Activated CD8-positive, alpha-beta T cell treated with anti-CD3 and anti-CD28 coated beads for 36 hours (primary cell): Measurements from ENCODE around the gene ETV6. TPM values are rescaled to one million over a fixed set of nuclear protein-coding genes. Genes with fewer than 3 reads are reported as not detected.

Experiments used
- ATAC-seq: fragments of 200-7000 bp; cut with Tn5 transposase; one replicate; pipeline ENCODE4 v1.10.0; 2021; ENCODE audit warnings: mild to moderate bottlenecking, moderate library complexity
- CTCF ChIA-PET: fragments of 350-600 bp; sonication (Branson Sonifier 250); formaldehyde crosslinking; loops from one replicate; lab custom pipeline; 2021; ENCODE audit warnings: antibody characterized with exemption; lab: Charles Lee
- POLR2A ChIA-PET: fragments of 350-600 bp; sonication (Branson Sonifier 250); formaldehyde crosslinking; loops from one replicate; lab custom pipeline; 2021; ENCODE audit warnings: antibody characterized with exemption; lab: Charles Lee
- DNase-seq: peaks from one replicate; pipeline ENCODE4 v3.0.0-alpha.2; 2020
- H3K27ac Mint-ChIP-seq: one replicate; pipeline ENCODE4 v1.8.0; 2021; ENCODE audit warnings: mild to moderate bottlenecking, mixed read lengths
- H3K27me3 Mint-ChIP-seq: one replicate; pipeline ENCODE4 v1.8.0; 2021; ENCODE audit warnings: mixed read lengths
- H3K36me3 Mint-ChIP-seq: one replicate; pipeline ENCODE4 v1.8.0; 2021; ENCODE audit warnings: low read depth, mixed read lengths
- H3K4me1 Mint-ChIP-seq: one replicate; pipeline ENCODE4 v1.8.0; 2021; ENCODE audit warnings: low read depth, mixed read lengths
- H3K4me3 Mint-ChIP-seq: one replicate; pipeline ENCODE4 v1.8.0; 2021; ENCODE audit warnings: mild to moderate bottlenecking, moderate library complexity, mixed read lengths
- H3K9me3 Mint-ChIP-seq: one replicate; pipeline ENCODE4 v1.8.0; 2021; ENCODE audit warnings: mixed read lengths
- intact Hi-C: fragments of 100-400 bp; cut with micrococcal nuclease; formaldehyde crosslinking; loops from one replicate; pipeline ENCODE4 v1.10.0; 2022
- total RNA-seq, 2 experiments: library from RNA; stranded (reverse); gene quantifications; one replicate each; pipeline ENCODE4 v1.2.3, GENCODE V29; 2021
- TF ChIP-seq, protein P1 (sequence below): fragments of 200-600 bp; IDR thresholded peaks from one replicate; pipeline ENCODE4 v1.8.0; 2022; ENCODE audit warnings: antibody characterized with exemption, mild to moderate bottlenecking

Gene ETV6
- total RNA-seq, 2 experiments from 2014 or later, result 20.5 to 22.7 TPM

DNA sequence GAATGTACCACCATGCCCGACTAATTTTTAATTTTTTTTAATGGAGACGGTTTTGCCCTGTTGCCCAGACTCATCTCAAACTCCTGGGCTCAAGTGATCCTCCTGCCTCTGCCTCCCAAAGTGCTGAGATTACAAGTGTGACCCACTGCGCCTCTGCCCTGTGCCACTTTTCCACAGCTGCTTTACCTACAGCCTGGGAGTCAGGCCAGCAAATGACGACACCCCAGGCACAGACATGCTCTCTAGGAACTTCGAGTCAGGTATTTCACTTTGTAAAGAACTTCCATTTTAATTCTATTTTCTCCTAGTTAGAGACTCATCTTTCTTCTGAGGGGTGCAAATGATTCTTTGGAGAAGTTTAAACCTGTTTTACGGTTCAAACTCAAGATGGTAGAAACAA is 89.0 kb downstream of the ETV6 start:
- intact Hi-C loops, result no loop called here
- TF ChIP-seq, protein P1, sequence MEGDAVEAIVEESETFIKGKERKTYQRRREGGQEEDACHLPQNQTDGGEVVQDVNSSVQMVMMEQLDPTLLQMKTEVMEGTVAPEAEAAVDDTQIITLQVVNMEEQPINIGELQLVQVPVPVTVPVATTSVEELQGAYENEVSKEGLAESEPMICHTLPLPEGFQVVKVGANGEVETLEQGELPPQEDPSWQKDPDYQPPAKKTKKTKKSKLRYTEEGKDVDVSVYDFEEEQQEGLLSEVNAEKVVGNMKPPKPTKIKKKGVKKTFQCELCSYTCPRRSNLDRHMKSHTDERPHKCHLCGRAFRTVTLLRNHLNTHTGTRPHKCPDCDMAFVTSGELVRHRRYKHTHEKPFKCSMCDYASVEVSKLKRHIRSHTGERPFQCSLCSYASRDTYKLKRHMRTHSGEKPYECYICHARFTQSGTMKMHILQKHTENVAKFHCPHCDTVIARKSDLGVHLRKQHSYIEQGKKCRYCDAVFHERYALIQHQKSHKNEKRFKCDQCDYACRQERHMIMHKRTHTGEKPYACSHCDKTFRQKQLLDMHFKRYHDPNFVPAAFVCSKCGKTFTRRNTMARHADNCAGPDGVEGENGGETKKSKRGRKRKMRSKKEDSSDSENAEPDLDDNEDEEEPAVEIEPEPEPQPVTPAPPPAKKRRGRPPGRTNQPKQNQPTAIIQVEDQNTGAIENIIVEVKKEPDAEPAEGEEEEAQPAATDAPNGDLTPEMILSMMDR, result no peak
- Mint-ChIP-seq H3K4me1 (peaks cover 9% of the 10 kb centered on the region), H3K27me3 (no peaks in the 10 kb centered on the region), H3K36me3 (peaks cover 8% of the 10 kb centered on the region), H3K27ac (no peak overlapping the region), H3K4me3 (no peak overlapping the region), H3K9me3 (no peaks in the 10 kb centered on the region)
- no peak for ATAC-seq
- DNase-seq, result no peak
- ChIA-PET CTCF (interaction anchor here (1.2 kb wide), 1 partner anchor 10 kb away, joined by 7 read pairs; no protein-coding TSS in a partner anchor), POLR2A (no interaction called here)

DNA sequence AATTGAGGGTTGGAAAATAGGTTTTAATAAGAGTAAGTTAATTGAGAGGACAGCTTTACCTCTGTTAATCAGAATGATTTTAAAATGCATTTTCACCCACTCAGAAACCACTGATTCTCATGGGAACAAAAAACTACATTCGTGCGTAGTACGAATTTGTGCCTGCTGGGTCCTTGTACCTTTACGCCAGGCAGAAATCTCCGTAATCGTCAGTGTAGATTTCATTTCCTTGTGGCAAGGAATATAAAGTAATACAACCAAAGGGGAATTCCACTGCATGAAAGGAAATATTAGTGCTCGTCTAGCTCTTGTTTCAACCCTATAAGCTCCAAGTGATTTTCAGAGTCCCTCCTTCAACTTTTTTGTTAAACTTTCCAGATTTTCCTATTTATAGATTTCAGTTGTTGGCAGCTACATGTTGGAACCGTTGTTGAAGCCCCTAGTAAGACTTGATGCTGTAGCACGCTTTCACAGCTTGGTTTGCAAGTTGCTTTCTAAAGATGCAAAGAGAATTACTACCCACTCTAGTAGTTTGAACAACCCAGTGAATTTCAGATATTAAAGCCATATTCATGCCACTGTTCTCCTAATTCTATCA is 90.6 kb downstream of the ETV6 start:
- no peak for DNase-seq
- intact Hi-C loops, result no loop called here
- Mint-ChIP-seq H3K27ac (no peak overlapping the region), H3K36me3 (peaks cover 1% of the 10 kb centered on the region), H3K27me3 (no peaks in the 10 kb centered on the region), H3K4me1 (peaks cover 8% of the 10 kb centered on the region), H3K9me3 (no peaks in the 10 kb centered on the region), H3K4me3 (no peak overlapping the region)
- ChIA-PET CTCF (interaction anchor here (1.3 kb wide), 1 partner anchor 19 kb away, joined by 4 read pairs; no protein-coding TSS in a partner anchor), POLR2A (interaction anchor here (0.6 to 0.8 kb wide), 2 partner anchors 9 to 12 kb away, joined by 4 read pairs; no protein-coding TSS in a partner anchor)
- TF ChIP-seq, protein P1, result no peak
- no peak for ATAC-seq

DNA sequence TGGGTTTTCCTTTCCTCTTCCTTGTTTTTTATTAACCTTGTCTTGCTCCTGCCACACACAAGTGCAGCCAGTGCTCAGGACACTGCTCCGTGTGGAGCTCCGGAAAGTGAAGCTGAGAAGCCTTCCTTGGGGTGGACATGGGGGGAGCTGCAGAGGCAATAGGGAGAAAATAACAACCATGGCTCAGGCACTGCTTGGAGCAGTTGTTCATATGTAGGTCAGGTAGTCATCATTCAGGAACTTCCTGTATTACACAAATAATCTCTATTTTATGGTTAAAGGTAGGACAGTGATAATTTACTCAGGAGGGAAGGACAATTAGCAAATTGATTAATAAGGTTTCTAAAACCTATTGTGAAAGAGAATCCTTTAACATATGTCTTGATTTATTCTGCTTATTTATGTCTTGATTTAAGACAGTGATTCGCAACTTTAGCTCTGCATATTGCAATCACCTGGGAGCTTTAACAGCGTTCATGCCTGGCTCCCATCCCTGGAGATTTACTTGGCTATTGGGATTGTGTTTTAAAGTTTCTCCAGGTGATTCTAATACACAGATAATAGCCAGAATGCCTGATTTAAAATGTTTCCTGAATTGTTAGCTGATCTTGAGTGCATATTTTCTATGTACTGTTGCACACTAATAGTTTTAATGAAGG is 92.1 kb downstream of the ETV6 start:
- ChIA-PET CTCF (interaction anchor here (0.9 to 1.3 kb wide), 2 partner anchors 8 to 18 kb away, joined by 3 to 4 read pairs; no protein-coding TSS in a partner anchor), POLR2A (no interaction called here)
- Mint-ChIP-seq H3K27me3 (no peaks in the 10 kb centered on the region), H3K4me3 (no peak overlapping the region), H3K36me3 (no peaks in the 10 kb centered on the region), H3K4me1 (peaks cover 16% of the 10 kb centered on the region), H3K9me3 (no peaks in the 10 kb centered on the region), H3K27ac (no peak overlapping the region)
- intact Hi-C loops, result no loop called here
- ATAC-seq (no peak), DNase-seq (no peak)
- TF ChIP-seq, protein P1, result no peak

DNA sequence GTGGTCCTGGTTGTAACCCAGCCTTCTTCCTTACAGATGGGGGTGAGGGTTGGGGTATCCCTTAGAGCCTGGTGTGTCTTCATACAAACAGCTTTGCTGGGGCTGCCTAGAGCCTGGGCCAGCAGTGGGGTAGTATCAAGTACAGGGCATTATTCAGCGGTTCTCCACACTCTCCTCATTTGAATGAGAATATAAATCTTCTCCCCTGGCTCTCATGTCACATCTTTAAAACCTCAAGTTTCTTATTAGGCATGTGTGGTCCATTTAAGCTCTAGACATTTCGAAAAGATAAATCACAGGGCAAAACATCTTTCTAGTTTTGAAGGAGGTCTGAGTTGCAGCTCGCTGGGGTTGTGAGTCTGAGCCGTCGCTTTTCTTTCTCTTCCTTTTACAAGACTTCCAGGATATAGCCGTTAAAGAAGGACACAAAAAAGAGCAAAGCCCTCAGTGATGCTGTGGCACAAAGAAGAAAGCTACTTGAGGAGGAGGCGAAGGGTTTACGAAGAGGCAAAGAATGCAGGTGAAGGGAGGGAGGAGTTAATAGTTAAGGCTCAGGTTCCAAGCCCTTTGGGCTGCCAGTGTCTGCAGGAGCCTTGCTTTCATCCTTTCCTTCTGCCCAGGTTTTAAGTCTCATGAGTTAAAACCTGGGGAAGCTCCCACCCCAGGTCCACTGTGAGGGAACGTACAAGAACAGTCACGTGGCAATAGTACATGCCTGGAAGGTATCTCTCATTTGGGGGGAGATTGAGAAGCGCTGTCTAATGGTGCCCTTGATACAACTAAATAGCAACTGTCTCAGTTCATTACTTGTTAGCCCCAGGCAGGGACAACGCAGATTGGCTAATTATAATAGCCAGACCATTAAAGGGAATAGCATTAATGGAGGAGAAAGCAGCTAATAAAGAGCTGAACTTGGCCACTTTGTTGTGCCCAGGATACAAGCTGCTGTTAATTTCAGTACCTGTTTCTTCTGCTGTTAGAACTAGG is 94.2 kb downstream of the ETV6 start:
- TF ChIP-seq, protein P1, result no peak
- Mint-ChIP-seq H3K27ac (no peak overlapping the region), H3K4me3 (no peak overlapping the region), H3K36me3 (no peaks in the 10 kb centered on the region), H3K27me3 (no peaks in the 10 kb centered on the region), H3K4me1 (peaks cover 16% of the 10 kb centered on the region), H3K9me3 (no peaks in the 10 kb centered on the region)
- intact Hi-C loops, result no loop called here
- ATAC-seq (no peak), DNase-seq (no peak)
- POLR2A ChIA-PET, result interaction anchor here (0.6 to 1.0 kb wide), 2 partner anchors 12 to 67 kb away, joined by 3 read pairs; no protein-coding TSS in a partner anchor
- CTCF ChIA-PET, result interaction anchor here (0.9 to 1.6 kb wide), 5 partner anchors 9 to 289 kb away, joined by 3 to 6 read pairs (median 4); no protein-coding TSS in a partner anchor
